Heart left ventricle (tissue), 16 donors: ENCODE results near the gene EPS8. TPM values are rescaled to one million over a fixed set of nuclear protein-coding genes. Genes with fewer than 3 reads are reported as not detected.

ENCODE experiments used
- ATAC-seq, 4 donors: fragments of 200-7000 bp; cut with Tn5 transposase; one replicate each; pipeline ENCODE4 v1.9.1; 2020 to 2022; ENCODE audit warnings: moderate library complexity in 4 of 4, mild to moderate bottlenecking in 3 of 4, moderate number of reproducible peaks in 1 of 4
- DNase-seq, 5 donors: peaks; one replicate each; pipeline ENCODE4 v3.0.0-alpha.2; 2020
- H3K27ac ChIP-seq, 12 donors: fragments of 200-600 bp; sonication (generic) in 4 of 12; one replicate each; pipeline versions ENCODE4 v1.5.0 to v1.8.0; 2016 to 2022; ENCODE audit warnings: mild to moderate bottlenecking in 2 of 12
- H3K27me3 ChIP-seq, 9 donors: fragments of 200-600 bp; sonication (generic) in 2 of 9; one replicate each; pipeline versions ENCODE4 v1.5.1 to v1.8.0; 2016 to 2022; ENCODE audit warnings: mild to moderate bottlenecking in 3 of 9
- H3K36me3 ChIP-seq, 9 donors: fragments of 200-600 bp; sonication (generic) in 2 of 9; one replicate each; pipeline versions ENCODE4 v1.5.0 to v1.8.0; 2018 to 2022; ENCODE audit warnings: mild to moderate bottlenecking in 2 of 9
- H3K4me1 ChIP-seq, 12 donors: fragments of 200-600 bp; sonication (generic) in 4 of 12; one replicate each; pipeline versions ENCODE4 v1.5.0 to v1.8.0; 2016 to 2022; ENCODE audit warnings: mild to moderate bottlenecking in 3 of 12
- H3K4me3 ChIP-seq, 12 donors: fragments of 200-600 bp; sonication (generic) in 4 of 12; one replicate each; pipeline versions ENCODE4 v1.5.0 to v1.8.0; 2017 to 2022; ENCODE audit warnings: mild to moderate bottlenecking in 9 of 12, moderate library complexity in 4 of 12
- H3K9me3 ChIP-seq, 12 donors: fragments of 200-600 bp; sonication (generic) in 4 of 12; one replicate each; pipeline versions ENCODE4 v1.5.0 to v1.8.0; 2016 to 2022; ENCODE audit warnings: mild to moderate bottlenecking in 1 of 12
- POLR2A ChIP-seq, 2 donors: fragments of 450-650 bp; IDR thresholded peaks; one replicate each; pipeline ENCODE4 v1.6.1; 2017; ENCODE audit warnings: antibody characterized with exemption in 2 of 2, mild to moderate bottlenecking in 2 of 2, moderate library complexity in 2 of 2
- WGBS, 4 donors: extraction: QIAGEN DNeasy Blood & Tissue Kit in 2 of 4; methylation state at CpG; one replicate each; pipeline versions ENCODE4 v1.1.5 to v1.1.7; 2013 to 2018; 5-methylcytosine and 5-hydroxymethylcytosine counted together
- intact Hi-C, 10 donors: fragments of 100-400 bp; cut with DNase I; formaldehyde crosslinking; loops; one replicate each; pipeline versions ENCODE4 v1.11.1 to v1.14.2; 2022
- long read RNA-seq, 3 donors: library from polyadenylated mRNA; unstranded; transcript quantifications; one replicate each; pipeline ENCODE4 v2.0.0, GENCODE V29; 2020 to 2021
- polyA plus RNA-seq, 2 donors: library from polyadenylated mRNA; stranded (reverse); fragments of 200-250 nt; gene quantifications; one replicate each; pipeline ENCODE4 v1.2.3, GENCODE V29; 2013
- total RNA-seq, 9 donors: library from RNA; depleted of rRNA in 2 of 9; stranded (reverse); fragments of >200 nt in 2 of 9; fragmentation: NEBNext Ultra II Directional in 3 of 9; extraction: Animal tissue kit (Norgen Biotek cat#: 25700) in 3 of 9; gene quantifications; one replicate each; pipeline versions ENCODE4 v1.1.0 to v1.2.4, GENCODE V29; 2016 to 2023
- TF ChIP-seq, protein P1 (sequence below), 12 donors: fragments of 200-600 bp; sonication (generic) in 4 of 12; IDR thresholded peaks; one replicate each; pipeline versions ENCODE4 v1.5.0 to v1.8.0; 2018 to 2022; ENCODE audit warnings: antibody characterized with exemption in 12 of 12, mild to moderate bottlenecking in 5 of 12
- donor health status: ischemic (EF 13 %, LVEDD 7.1; RV severe dilation, severe dysfunction).
- donor health status: healthy with polysubstance abuse.
- donor health status: DM: no; HTN: yes; CAD: no.
- donor health status: DM: no; HTN: no; CAD: no.
- donor health status: ischemic (EF 25% LVEDD 6.9; RV normal size, moderate dysfunction).
- donor health status: ischemic (EF 25% LVEDD 5.7; RV mildly dilated, moderate dysfunction).
- donor health status: healthy.
- donor health status: DM: yes; HTN: yes; CAD: no.
- donor health status: ischemic (EF 35%, LVEDD 5.7; RV mildly dilated, moderate dysfunction).
- donor health status: nonischemic (EF 11% LVEDD 7.7; RV severe dilation, severe dysfunction).
- donor health status: DM: yes; HTN: yes; CAD: no.
- donor health status: PGD.
- donor health status: ischemic (EF 29% LVEDD 5.4; RV normal size, mild dysfunction).
- donor health status: nonischemic (EF 23%, LVEDD 6.1; RV moderate dilation, normal function).

The EPS8 gene
- 10 to 100 TPM; 11.7 to 56.0 (median 20.9) TPM for total RNA-seq
- 10 to 100 TPM; 12.5 to 22.9 TPM for polyA plus RNA-seq
- long read RNA-seq, donor 1, transcript EPS8-221 (21 exons, 3,873 nt): major isoform, 10 of 24 reads
- long read RNA-seq, donor 1, partial matches to known transcripts: 5 of 24 reads
- long read RNA-seq, donor 1, other reads (novel, unspliced or antisense): 7 of 24 reads
- long read RNA-seq, donor 2, transcript EPS8-221 (21 exons, 3,873 nt): major isoform, 18 of 51 reads
- long read RNA-seq, donor 2, partial matches to known transcripts: 17 of 51 reads
- long read RNA-seq, donor 2, other reads (novel, unspliced or antisense): 12 of 51 reads
- long read RNA-seq, donor 3, transcript EPS8-221 (21 exons, 3,873 nt): major isoform, 16 of 21 reads
- long read RNA-seq, donor 3, partial matches to known transcripts: 3 of 21 reads
- long read RNA-seq, donor 3, other reads (novel, unspliced or antisense): 2 of 21 reads

DNA sequence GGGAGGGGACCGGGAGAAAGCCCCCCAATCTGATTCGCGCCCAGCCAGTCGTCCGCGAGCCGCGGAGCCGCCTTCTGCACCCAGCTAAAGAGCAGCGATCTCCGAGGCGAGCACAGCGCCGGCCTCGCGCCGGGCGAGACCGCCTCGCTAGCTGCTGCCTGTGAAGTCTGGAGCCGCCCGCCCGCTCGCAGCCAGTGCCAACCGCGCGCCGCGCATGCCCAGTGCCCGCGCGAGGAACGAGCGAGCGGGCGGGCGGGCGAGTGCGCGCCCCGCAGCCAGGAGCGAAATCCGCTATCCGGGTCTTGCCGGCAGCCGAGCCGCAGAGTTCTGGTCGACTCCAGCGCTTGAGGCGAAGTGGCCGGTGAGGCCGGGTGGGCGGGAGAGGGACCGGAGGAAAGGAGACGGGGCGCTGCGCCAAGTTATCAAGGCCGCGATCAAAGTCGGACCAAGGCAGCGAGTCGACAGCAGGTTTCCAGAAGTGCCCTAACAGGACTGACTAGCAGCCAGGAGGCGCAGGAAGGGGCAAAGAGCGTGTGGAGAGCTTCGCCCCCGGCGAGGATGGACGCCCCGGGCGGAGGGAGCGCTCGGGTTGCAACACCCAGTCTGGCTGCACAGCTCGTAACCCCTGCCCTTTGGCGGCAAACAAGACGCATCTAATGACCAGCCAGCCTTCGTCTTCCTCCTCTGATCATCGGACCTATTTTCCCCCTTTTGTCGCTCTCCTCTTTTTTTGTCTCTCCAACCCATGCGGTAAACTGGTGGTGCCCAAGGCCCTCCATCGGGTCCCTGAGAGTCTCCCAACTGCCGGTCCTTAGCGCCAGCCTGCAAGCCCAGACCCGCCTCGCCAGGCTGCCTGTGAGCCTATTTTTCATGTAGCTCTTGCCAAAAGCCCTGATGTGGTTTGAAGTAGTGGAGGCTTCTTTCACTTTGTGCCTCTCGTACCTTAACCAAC is at the start of gene EPS8:
Gene EPS8, minus strand, starts transcription at position 169 of the 952 bp plus-strand sequence. CDS start 106,437 bp downstream, outside the sequence.
- intact Hi-C loops: loop anchor here in 9 of 10 donors (1.0 to 10.0 kb wide), 14 partner anchors 19 to 199 kb away; no protein-coding TSS in a partner anchor

DNA sequence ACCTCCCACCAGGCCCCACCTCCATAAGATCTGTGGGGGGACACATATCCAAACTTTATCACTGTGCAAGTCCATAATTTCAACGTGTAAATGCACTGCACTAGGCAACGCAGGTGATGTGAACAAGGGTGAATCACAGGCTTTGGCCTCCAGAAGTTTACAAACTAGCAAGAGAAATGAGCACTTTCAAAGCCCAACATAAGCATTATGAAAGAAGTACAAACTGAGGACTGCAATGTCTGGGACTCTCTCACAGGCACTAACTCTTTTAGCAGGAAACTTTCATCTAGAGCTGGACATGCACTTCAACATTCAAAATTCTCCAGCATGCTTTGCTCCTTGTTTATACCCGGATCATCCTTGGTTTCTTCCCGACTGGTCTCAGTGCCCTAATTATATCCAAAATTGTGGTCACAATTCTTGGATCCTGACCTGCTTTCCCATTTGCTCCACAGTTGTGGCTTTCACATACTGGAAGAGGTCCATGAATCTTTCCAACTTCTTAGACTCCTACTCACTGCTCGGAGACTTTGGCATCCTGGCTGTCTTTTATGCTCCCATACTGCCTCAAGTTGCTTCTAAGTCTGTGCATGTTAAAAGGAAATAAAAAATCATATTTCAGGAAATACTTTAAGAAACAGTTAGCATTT is 48.1 kb upstream of the EPS8 start:
- intact Hi-C loops: no loop called here
- peak overlapping the region in 5 of 12 donors; percentile 9 to 44 (median 35) for H3K27ac ChIP-seq

More for the DNA sequence above, at the start of gene EPS8:
- DNase-seq (peak; percentile 90 to 96 (median 93)), ATAC-seq (peak; percentile 83 to 98 (median 94))
- peak within 1 kb of the TSS; percentile 80 to 94 (median 89) for H3K27ac ChIP-seq
- no peaks in the 10 kb centered on the region for H3K27me3 ChIP-seq
- H3K36me3 ChIP-seq: no peaks in the 10 kb centered on the region
- H3K9me3 ChIP-seq: no peaks in the 10 kb centered on the region
- peak within 1 kb of the TSS; percentile 66 to 92 (median 84) for H3K4me3 ChIP-seq
- TF ChIP-seq POLR2A (IDR thresholded peaks at IDR 0.05): peak in 1 of 2 donors; percentile 90
- TF ChIP-seq, protein P1, sequence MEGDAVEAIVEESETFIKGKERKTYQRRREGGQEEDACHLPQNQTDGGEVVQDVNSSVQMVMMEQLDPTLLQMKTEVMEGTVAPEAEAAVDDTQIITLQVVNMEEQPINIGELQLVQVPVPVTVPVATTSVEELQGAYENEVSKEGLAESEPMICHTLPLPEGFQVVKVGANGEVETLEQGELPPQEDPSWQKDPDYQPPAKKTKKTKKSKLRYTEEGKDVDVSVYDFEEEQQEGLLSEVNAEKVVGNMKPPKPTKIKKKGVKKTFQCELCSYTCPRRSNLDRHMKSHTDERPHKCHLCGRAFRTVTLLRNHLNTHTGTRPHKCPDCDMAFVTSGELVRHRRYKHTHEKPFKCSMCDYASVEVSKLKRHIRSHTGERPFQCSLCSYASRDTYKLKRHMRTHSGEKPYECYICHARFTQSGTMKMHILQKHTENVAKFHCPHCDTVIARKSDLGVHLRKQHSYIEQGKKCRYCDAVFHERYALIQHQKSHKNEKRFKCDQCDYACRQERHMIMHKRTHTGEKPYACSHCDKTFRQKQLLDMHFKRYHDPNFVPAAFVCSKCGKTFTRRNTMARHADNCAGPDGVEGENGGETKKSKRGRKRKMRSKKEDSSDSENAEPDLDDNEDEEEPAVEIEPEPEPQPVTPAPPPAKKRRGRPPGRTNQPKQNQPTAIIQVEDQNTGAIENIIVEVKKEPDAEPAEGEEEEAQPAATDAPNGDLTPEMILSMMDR (IDR thresholded peaks at IDR 0.05): peak in 3 of 12 donors; percentile 4 to 33 (median 26)
- peaks cover 0 to 13% (median 0%) of the 10 kb centered on the region in 12 donors for H3K4me1 ChIP-seq
- 2 to 7% (median 4%) methylated on average over 54 to 85 of the region's 85 CpGs for WGBS, 4 donors

DNA sequence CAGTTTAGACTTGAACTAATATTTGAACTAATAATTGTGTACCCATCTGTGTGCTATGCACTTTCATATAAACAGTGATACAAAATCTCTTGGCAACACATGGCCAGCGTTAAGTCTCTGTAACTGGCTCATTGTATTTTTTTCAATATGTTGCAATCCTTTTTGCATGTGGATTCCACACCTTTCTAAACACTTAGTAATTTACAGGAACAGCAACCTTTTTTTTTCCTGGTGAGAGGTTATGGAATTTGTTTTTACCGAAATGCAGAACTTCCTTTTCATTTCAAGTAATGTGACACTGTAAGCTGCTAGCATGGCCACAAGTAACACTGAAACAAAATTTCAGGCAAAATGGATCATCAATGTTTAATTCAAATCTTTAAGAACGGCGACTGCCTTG is 45.4 kb upstream of the EPS8 start:
- TF ChIP-seq POLR2A (IDR thresholded peaks at IDR 0.05): no peak
- TF ChIP-seq, protein P1 (IDR thresholded peaks at IDR 0.05): no peak
- 81 to 91% (median 88%) methylated on average over 4 of the region's 4 CpGs for WGBS, 4 donors
- intact Hi-C loops: no loop called here

More for the DNA sequence above, 48.1 kb upstream of the EPS8 start:
- peak; percentile 57 to 92 (median 69) for ATAC-seq
- H3K36me3 ChIP-seq: no peaks in the 10 kb centered on the region
- DNase-seq: peak in 2 of 5 donors; percentile 24 to 28
- WGBS, 4 donors: 57 to 79% (median 63%) methylated on average over 5 of the region's 5 CpGs
- H3K27me3 ChIP-seq: no peaks in the 10 kb centered on the region
- H3K9me3 ChIP-seq: no peaks in the 10 kb centered on the region
- H3K4me1 ChIP-seq: peaks cover 0 to 29% (median 0%) of the 10 kb centered on the region in 12 donors
- H3K4me3 ChIP-seq: no peak overlapping the region
- TF ChIP-seq, protein P1 (IDR thresholded peaks at IDR 0.05): no peak
- no peak for TF ChIP-seq POLR2A (IDR thresholded peaks at IDR 0.05)

More for the DNA sequence above, 45.4 kb upstream of the EPS8 start:
- DNase-seq: no peak
- ATAC-seq: no peak
- Histone ChIP-seq H3K36me3 (no peaks in the 10 kb centered on the region), H3K4me3 (no peak overlapping the region), H3K4me1 (peaks cover 0 to 26% (median 1%) of the 10 kb centered on the region in 12 donors), H3K9me3 (no peaks in the 10 kb centered on the region), H3K27me3 (no peaks in the 10 kb centered on the region), H3K27ac (no peak overlapping the region)
